DND-41 (cell line): ENCODE results near the gene SETBP1.

Source experiments
- EZH2 ChIP-seq: IDR thresholded peaks from 3 replicates; pipeline ENCODE4 v1.6.1; 2012; ENCODE audit warnings: borderline replicate concordance, low read depth, mild to moderate bottlenecking, moderate library complexity, low read length, inconsistent platforms; ENCODE audit not compliant: severe bottlenecking
- TF ChIP-seq, protein P1 (sequence below): IDR thresholded peaks from 2 replicates; pipeline ENCODE4 v1.5.1; 2012; ENCODE audit warnings: borderline replicate concordance, low read length, moderate library complexity, mild to moderate bottlenecking; ENCODE audit not compliant: poor library complexity, severe bottlenecking; ENCODE audit errors: extremely low read depth

GRCh38 chr18:45026162-45026561 lies 345.5 kb downstream of the SETBP1 start:
- no peak for TF ChIP-seq EZH2
- TF ChIP-seq, protein P1, sequence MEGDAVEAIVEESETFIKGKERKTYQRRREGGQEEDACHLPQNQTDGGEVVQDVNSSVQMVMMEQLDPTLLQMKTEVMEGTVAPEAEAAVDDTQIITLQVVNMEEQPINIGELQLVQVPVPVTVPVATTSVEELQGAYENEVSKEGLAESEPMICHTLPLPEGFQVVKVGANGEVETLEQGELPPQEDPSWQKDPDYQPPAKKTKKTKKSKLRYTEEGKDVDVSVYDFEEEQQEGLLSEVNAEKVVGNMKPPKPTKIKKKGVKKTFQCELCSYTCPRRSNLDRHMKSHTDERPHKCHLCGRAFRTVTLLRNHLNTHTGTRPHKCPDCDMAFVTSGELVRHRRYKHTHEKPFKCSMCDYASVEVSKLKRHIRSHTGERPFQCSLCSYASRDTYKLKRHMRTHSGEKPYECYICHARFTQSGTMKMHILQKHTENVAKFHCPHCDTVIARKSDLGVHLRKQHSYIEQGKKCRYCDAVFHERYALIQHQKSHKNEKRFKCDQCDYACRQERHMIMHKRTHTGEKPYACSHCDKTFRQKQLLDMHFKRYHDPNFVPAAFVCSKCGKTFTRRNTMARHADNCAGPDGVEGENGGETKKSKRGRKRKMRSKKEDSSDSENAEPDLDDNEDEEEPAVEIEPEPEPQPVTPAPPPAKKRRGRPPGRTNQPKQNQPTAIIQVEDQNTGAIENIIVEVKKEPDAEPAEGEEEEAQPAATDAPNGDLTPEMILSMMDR: peak; percentile 18
